ENCODE data around the gene ENPEP. TPM values are rescaled to one million over a fixed set of nuclear protein-coding genes. Genes with fewer than 3 reads are reported as not detected.

ENPEP gene
- total and polyA plus RNA-seq, 4 donors: 4.5 to 41.5 (median 25.5) TPM

DNA sequence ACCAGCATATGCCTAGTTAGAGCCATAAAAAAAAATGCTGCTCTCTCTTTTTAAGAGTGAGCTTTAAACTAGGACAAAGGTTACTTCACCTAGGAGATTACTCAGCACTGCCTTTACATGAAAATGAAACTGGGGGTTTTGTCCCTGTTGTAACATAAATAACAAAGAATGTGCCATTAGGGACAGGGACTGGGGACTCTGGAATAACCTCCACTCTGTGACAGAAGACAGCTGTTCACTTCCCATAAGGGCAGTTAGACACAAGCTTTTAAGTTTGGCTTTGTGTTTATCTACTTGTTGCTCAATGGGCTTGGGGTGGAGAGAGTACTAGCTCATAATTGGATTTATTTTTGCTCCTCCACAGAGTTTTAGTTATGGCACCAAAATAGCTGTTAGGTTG lies 11.9 kb downstream of the ENPEP start:
- peaks cover 3 to 34% (median 29%) of the 10 kb centered on the region in 4 donors for H3K4me1 ChIP-seq (ENCODE audit: control insufficient read depth in 4 of 4, insufficient read depth in 4 of 4, low read length in 3 of 4)
- TF ChIP-seq, protein P1, sequence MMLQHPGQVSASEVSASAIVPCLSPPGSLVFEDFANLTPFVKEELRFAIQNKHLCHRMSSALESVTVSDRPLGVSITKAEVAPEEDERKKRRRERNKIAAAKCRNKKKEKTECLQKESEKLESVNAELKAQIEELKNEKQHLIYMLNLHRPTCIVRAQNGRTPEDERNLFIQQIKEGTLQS (IDR thresholded peaks at IDR 0.05): no peak
- TF ChIP-seq FOXA2 (IDR thresholded peaks at IDR 0.05) (peak; percentile 37), NR2F2 (IDR thresholded peaks at IDR 0.05) (peak; percentile 45), EGR1 (IDR thresholded peaks at IDR 0.05; ENCODE audit: low read depth in 2 of 2) (peak in 1 of 2 donors; percentile 28), HNF4G (IDR thresholded peaks at IDR 0.05) (no peak), TAF1 (conservative IDR thresholded peaks at IDR 0.05) (no peak), GABPA (IDR thresholded peaks at IDR 0.05 in 1 of 2, conservative IDR thresholded peaks at IDR 0.05 in 1 of 2) (no peak), HNF4A (conservative IDR thresholded peaks at IDR 0.05) (peak; percentile 80 to 86), SP1 (IDR thresholded peaks at IDR 0.05) (peak; percentile 80), YY1 (IDR thresholded peaks at IDR 0.05) (peak; percentile 68), RXRA (IDR thresholded peaks at IDR 0.05) (peak; percentile 76 to 87), JUND (IDR thresholded peaks at IDR 0.05) (peak in 1 of 2 donors; percentile 70), RAD21 (IDR thresholded peaks at IDR 0.05) (peak; percentile 27 to 49), FOXA1 (IDR thresholded peaks at IDR 0.05) (no peak)
- TF ChIP-seq, protein P2, sequence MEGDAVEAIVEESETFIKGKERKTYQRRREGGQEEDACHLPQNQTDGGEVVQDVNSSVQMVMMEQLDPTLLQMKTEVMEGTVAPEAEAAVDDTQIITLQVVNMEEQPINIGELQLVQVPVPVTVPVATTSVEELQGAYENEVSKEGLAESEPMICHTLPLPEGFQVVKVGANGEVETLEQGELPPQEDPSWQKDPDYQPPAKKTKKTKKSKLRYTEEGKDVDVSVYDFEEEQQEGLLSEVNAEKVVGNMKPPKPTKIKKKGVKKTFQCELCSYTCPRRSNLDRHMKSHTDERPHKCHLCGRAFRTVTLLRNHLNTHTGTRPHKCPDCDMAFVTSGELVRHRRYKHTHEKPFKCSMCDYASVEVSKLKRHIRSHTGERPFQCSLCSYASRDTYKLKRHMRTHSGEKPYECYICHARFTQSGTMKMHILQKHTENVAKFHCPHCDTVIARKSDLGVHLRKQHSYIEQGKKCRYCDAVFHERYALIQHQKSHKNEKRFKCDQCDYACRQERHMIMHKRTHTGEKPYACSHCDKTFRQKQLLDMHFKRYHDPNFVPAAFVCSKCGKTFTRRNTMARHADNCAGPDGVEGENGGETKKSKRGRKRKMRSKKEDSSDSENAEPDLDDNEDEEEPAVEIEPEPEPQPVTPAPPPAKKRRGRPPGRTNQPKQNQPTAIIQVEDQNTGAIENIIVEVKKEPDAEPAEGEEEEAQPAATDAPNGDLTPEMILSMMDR (IDR thresholded peaks at IDR 0.05; ENCODE audit: low read depth, low read length, missing input control): no peak
- TF ChIP-seq, protein P3, sequence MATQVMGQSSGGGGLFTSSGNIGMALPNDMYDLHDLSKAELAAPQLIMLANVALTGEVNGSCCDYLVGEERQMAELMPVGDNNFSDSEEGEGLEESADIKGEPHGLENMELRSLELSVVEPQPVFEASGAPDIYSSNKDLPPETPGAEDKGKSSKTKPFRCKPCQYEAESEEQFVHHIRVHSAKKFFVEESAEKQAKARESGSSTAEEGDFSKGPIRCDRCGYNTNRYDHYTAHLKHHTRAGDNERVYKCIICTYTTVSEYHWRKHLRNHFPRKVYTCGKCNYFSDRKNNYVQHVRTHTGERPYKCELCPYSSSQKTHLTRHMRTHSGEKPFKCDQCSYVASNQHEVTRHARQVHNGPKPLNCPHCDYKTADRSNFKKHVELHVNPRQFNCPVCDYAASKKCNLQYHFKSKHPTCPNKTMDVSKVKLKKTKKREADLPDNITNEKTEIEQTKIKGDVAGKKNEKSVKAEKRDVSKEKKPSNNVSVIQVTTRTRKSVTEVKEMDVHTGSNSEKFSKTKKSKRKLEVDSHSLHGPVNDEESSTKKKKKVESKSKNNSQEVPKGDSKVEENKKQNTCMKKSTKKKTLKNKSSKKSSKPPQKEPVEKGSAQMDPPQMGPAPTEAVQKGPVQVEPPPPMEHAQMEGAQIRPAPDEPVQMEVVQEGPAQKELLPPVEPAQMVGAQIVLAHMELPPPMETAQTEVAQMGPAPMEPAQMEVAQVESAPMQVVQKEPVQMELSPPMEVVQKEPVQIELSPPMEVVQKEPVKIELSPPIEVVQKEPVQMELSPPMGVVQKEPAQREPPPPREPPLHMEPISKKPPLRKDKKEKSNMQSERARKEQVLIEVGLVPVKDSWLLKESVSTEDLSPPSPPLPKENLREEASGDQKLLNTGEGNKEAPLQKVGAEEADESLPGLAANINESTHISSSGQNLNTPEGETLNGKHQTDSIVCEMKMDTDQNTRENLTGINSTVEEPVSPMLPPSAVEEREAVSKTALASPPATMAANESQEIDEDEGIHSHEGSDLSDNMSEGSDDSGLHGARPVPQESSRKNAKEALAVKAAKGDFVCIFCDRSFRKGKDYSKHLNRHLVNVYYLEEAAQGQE (IDR thresholded peaks at IDR 0.05): no peak
- TF ChIP-seq, protein P4, sequence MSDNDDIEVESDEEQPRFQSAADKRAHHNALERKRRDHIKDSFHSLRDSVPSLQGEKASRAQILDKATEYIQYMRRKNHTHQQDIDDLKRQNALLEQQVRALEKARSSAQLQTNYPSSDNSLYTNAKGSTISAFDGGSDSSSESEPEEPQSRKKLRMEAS (IDR thresholded peaks at IDR 0.05): peak; percentile 61
- TF ChIP-seq, protein P5, sequence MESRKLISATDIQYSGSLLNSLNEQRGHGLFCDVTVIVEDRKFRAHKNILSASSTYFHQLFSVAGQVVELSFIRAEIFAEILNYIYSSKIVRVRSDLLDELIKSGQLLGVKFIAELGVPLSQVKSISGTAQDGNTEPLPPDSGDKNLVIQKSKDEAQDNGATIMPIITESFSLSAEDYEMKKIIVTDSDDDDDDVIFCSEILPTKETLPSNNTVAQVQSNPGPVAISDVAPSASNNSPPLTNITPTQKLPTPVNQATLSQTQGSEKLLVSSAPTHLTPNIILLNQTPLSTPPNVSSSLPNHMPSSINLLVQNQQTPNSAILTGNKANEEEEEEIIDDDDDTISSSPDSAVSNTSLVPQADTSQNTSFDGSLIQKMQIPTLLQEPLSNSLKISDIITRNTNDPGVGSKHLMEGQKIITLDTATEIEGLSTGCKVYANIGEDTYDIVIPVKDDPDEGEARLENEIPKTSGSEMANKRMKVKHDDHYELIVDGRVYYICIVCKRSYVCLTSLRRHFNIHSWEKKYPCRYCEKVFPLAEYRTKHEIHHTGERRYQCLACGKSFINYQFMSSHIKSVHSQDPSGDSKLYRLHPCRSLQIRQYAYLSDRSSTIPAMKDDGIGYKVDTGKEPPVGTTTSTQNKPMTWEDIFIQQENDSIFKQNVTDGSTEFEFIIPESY (IDR thresholded peaks at IDR 0.05): no peak
- no peaks in the 10 kb centered on the region for H3K27me3 ChIP-seq (ENCODE audit: control insufficient read depth in 4 of 4, insufficient read depth in 4 of 4, low read length in 3 of 4)
- no peak overlapping the region for H3K4me3 ChIP-seq (ENCODE audit: low read depth in 1 of 3, low read length in 3 of 3)
- no peak for DNase-seq (ENCODE audit: low spot score)
- peak overlapping the region; percentile 22 to 60 for H3K27ac ChIP-seq (ENCODE audit: low read depth in 1 of 2, low read length in 2 of 2)
- peaks cover 0 to 12% (median 6%) of the 10 kb centered on the region in 4 donors for H3K36me3 ChIP-seq (ENCODE audit: control insufficient read depth in 4 of 4, insufficient read depth in 3 of 4, low read depth in 1 of 4, low read length in 3 of 4)
- H3K9me3 ChIP-seq (ENCODE audit: control insufficient read depth in 4 of 4, low read length in 3 of 4): no peaks in the 10 kb centered on the region
- H3K9ac ChIP-seq (ENCODE audit: low read depth in 1 of 2, low read length in 2 of 2): peak overlapping the region in 1 of 2 donors; percentile 20
